SK-N-SH (cell line): ENCODE data around the gene GSE1.

Experiments used
- FOXJ3 ChIP-seq: sonication (generic); formaldehyde crosslinking; IDR thresholded peaks from 2 replicates; pipeline ENCODE4 v1.5.1; 2020; ENCODE audit warnings: mild to moderate bottlenecking, missing genetic modification reagents
- GABPA ChIP-seq: IDR thresholded peaks from 2 replicates; pipeline ENCODE4 v1.4.0; 2012; ENCODE audit warnings: low read depth, mild to moderate bottlenecking
- JUND ChIP-seq: IDR thresholded peaks from 2 replicates; pipeline ENCODE4 v1.4.0; 2012
- POLR2AphosphoS5 ChIP-seq: IDR thresholded peaks from 2 replicates; pipeline ENCODE4 v1.6.1; 2012; ENCODE audit warnings: low read depth, low read length
- RAD21 ChIP-seq: IDR thresholded peaks from 2 replicates; pipeline ENCODE4 v1.6.1; 2012; ENCODE audit warnings: mild to moderate bottlenecking, low read length
- TAF1 ChIP-seq: IDR thresholded peaks from 2 replicates; pipeline ENCODE4 v1.6.1; 2012; ENCODE audit warnings: low read depth, mild to moderate bottlenecking, low read length, moderate library complexity, borderline replicate concordance
- TEAD4 ChIP-seq: IDR thresholded peaks from 2 replicates; pipeline ENCODE4 v1.4.0; 2012; ENCODE audit warnings: mild to moderate bottlenecking, borderline replicate concordance; ENCODE audit not compliant: insufficient read depth
- YY1 ChIP-seq: IDR thresholded peaks from 2 replicates; pipeline ENCODE4 v1.4.0; 2012; ENCODE audit warnings: low read depth, mild to moderate bottlenecking
- TF ChIP-seq, protein P1 (sequence below): fragments of 200-600 bp; sonication (generic); IDR thresholded peaks from 2 replicates; pipeline ENCODE4 v1.6.1; 2017; ENCODE audit warnings: antibody characterized with exemption, mild to moderate bottlenecking, moderate library complexity
- TF ChIP-seq, protein P2 (sequence below): IDR thresholded peaks from 2 replicates; pipeline ENCODE4 v1.4.0; 2012; ENCODE audit warnings: low read depth
- TF ChIP-seq, protein P3 (sequence below): IDR thresholded peaks from 2 replicates; pipeline ENCODE4 v1.4.0; 2012; ENCODE audit warnings: low read depth, borderline replicate concordance

DNA sequence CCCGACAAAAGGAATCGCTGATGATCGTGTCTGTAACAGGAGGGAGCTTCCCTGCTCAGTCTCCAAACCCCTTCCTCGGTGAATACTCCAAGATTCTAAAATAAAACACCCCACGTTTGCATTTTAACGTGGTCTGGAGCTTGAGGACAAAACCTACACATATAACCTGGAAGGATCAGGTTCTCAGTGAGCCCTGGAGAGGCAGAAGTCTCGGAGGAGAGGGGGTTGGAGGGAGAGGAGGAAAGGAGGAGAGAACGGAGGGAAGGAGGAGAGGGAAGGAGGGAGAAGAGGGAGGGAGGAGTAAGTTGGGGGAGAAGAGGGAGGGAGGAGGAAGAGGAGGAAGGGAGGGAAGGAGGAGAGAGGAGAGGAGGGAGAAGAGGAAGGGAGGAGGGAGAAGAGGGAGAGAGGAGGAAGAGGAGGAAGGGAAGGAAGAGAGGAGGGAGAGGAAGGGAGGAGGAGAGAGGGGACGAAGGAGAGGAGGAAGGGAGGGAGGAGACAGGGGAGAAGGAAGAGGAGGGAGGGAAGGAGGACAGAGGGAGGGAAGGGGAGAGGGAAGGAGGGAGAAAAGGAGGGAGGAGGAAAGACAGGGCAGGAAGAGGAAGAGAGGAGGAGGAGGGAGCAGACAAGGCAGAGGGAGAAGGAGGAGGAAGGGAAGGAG is 103.0 kb downstream of the GSE1 start:
- TF ChIP-seq TEAD4 = no peak
- no peak for TF ChIP-seq POLR2AphosphoS5
- no peak for TF ChIP-seq FOXJ3 (CRISPR knock-in tag)
- TF ChIP-seq GABPA = no peak
- TF ChIP-seq, protein P1, sequence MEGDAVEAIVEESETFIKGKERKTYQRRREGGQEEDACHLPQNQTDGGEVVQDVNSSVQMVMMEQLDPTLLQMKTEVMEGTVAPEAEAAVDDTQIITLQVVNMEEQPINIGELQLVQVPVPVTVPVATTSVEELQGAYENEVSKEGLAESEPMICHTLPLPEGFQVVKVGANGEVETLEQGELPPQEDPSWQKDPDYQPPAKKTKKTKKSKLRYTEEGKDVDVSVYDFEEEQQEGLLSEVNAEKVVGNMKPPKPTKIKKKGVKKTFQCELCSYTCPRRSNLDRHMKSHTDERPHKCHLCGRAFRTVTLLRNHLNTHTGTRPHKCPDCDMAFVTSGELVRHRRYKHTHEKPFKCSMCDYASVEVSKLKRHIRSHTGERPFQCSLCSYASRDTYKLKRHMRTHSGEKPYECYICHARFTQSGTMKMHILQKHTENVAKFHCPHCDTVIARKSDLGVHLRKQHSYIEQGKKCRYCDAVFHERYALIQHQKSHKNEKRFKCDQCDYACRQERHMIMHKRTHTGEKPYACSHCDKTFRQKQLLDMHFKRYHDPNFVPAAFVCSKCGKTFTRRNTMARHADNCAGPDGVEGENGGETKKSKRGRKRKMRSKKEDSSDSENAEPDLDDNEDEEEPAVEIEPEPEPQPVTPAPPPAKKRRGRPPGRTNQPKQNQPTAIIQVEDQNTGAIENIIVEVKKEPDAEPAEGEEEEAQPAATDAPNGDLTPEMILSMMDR = no peak
- TF ChIP-seq RAD21 = no peak
- no peak for TF ChIP-seq TAF1
- TF ChIP-seq, protein P2, sequence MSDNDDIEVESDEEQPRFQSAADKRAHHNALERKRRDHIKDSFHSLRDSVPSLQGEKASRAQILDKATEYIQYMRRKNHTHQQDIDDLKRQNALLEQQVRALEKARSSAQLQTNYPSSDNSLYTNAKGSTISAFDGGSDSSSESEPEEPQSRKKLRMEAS = no peak
- no peak for TF ChIP-seq YY1
- TF ChIP-seq, protein P3, sequence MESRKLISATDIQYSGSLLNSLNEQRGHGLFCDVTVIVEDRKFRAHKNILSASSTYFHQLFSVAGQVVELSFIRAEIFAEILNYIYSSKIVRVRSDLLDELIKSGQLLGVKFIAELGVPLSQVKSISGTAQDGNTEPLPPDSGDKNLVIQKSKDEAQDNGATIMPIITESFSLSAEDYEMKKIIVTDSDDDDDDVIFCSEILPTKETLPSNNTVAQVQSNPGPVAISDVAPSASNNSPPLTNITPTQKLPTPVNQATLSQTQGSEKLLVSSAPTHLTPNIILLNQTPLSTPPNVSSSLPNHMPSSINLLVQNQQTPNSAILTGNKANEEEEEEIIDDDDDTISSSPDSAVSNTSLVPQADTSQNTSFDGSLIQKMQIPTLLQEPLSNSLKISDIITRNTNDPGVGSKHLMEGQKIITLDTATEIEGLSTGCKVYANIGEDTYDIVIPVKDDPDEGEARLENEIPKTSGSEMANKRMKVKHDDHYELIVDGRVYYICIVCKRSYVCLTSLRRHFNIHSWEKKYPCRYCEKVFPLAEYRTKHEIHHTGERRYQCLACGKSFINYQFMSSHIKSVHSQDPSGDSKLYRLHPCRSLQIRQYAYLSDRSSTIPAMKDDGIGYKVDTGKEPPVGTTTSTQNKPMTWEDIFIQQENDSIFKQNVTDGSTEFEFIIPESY = no peak
- no peak for TF ChIP-seq JUND
